ENCODE results near the gene DNAH10. TPM values are rescaled to one million over a fixed set of nuclear protein-coding genes. Genes with fewer than 3 reads are reported as not detected.

Gene DNAH10
- total RNA-seq, 2 donors from 2014 or later = 0.09 to 0.64 TPM

DNA sequence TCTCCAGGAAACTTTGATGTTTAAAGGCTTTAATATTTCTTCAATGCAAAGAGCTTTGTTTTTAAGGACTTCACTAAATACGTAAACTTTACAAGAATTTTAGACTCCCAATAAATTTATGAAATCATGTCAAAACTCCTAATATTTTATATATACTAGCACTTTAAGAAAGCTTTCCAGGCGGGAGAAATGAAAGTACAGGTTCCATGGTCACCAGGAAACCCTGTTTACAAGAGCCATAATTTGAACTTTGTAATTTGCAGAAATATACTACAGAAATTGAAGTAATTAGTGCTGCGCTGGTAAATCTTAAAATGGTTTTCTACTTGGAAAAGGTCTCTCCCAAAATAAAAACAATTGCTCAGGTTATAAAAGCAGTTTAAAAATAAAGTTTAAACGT lies 201.7 kb downstream of the DNAH10 start:
- peaks cover 21% of the 10 kb centered on the region for H3K27me3 ChIP-seq (ENCODE audit: control insufficient read depth, insufficient read depth, low read length, poor library complexity, severe bottlenecking)
- no peak for DNase-seq

DNA sequence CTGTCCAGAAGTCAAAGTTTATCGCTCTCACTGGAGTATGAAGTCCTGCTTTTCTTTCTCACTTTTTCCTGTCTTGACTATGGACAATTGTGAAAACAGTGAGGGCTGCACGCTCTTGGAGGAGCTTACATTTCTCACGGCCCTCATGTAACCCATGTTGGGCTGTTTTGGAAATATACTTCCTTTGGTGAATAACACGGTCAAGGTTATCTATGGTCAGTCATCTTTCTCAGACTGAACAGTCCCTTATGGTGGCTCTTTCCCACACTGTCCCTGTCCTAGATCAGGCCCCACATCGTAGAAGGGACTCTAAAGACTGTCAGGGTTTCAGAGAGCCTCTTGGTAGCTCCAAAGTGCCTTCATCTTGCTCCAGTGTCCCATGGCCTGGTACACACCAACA lies 203.3 kb downstream of the DNAH10 start:
- Histone ChIP-seq H3K27ac (ENCODE audit: low read depth, low read length) (no peak overlapping the region), H3K27me3 (ENCODE audit: control insufficient read depth, insufficient read depth, low read length, poor library complexity, severe bottlenecking) (peaks cover 37% of the 10 kb centered on the region), H3K9ac (ENCODE audit: extremely low read depth, low read length, poor library complexity, severe bottlenecking) (no peak overlapping the region), H3K9me3 (ENCODE audit: control insufficient read depth, low read length) (no peaks in the 10 kb centered on the region), H3K4me1 (ENCODE audit: control insufficient read depth, insufficient read depth, low read length) (no peaks in the 10 kb centered on the region), H3K4me3 (ENCODE audit: low read length) (no peak overlapping the region), H3K36me3 (ENCODE audit: control insufficient read depth, insufficient read depth, low read length) (peaks cover 27% of the 10 kb centered on the region)
- Mint-ChIP-seq H3K36me3 (ENCODE audit: low read depth) (peaks cover 37% of the 10 kb centered on the region), H3K4me3 (no peak overlapping the region), H3K27me3 (ENCODE audit: insufficient read depth) (peaks cover 93% of the 10 kb centered on the region), H3K9me3 (no peaks in the 10 kb centered on the region), H3K4me1 (peaks cover 12% of the 10 kb centered on the region), H3K27ac (no peak overlapping the region)
- no peak for DNase-seq
- WGBS, 2 experiments (ENCODE audit: insufficient coverage in 1 of 2, insufficient read length in 1 of 2) = 71 to 73% methylated on average over 4 to 5 of the region's 5 CpGs
- TF ChIP-seq, protein P1, sequence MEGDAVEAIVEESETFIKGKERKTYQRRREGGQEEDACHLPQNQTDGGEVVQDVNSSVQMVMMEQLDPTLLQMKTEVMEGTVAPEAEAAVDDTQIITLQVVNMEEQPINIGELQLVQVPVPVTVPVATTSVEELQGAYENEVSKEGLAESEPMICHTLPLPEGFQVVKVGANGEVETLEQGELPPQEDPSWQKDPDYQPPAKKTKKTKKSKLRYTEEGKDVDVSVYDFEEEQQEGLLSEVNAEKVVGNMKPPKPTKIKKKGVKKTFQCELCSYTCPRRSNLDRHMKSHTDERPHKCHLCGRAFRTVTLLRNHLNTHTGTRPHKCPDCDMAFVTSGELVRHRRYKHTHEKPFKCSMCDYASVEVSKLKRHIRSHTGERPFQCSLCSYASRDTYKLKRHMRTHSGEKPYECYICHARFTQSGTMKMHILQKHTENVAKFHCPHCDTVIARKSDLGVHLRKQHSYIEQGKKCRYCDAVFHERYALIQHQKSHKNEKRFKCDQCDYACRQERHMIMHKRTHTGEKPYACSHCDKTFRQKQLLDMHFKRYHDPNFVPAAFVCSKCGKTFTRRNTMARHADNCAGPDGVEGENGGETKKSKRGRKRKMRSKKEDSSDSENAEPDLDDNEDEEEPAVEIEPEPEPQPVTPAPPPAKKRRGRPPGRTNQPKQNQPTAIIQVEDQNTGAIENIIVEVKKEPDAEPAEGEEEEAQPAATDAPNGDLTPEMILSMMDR (conservative IDR thresholded peaks at IDR 0.05) = no peak

More for the DNA sequence above, 201.7 kb downstream of the DNAH10 start:
- H3K27ac Mint-ChIP-seq = no peak overlapping the region
- H3K4me1 ChIP-seq (ENCODE audit: control insufficient read depth, insufficient read depth, low read length) = no peaks in the 10 kb centered on the region
- TF ChIP-seq, protein P1 (conservative IDR thresholded peaks at IDR 0.05) = no peak
- peaks cover 7% of the 10 kb centered on the region for H3K4me1 Mint-ChIP-seq
- no peaks in the 10 kb centered on the region for H3K9me3 ChIP-seq (ENCODE audit: control insufficient read depth, low read length)
- H3K4me3 ChIP-seq (ENCODE audit: low read length) = no peak overlapping the region
- no peak overlapping the region for H3K27ac ChIP-seq (ENCODE audit: low read depth, low read length)
- WGBS, 2 experiments (ENCODE audit: insufficient coverage in 1 of 2, insufficient read length in 1 of 2) = 100% methylated on average over 2 to 4 of the region's 4 CpGs
- no peak overlapping the region for H3K9ac ChIP-seq (ENCODE audit: extremely low read depth, low read length, poor library complexity, severe bottlenecking)
- no peaks in the 10 kb centered on the region for H3K9me3 Mint-ChIP-seq
- H3K27me3 Mint-ChIP-seq (ENCODE audit: insufficient read depth) = peaks cover 88% of the 10 kb centered on the region
- H3K4me3 Mint-ChIP-seq = no peak overlapping the region
- peaks cover 30% of the 10 kb centered on the region for H3K36me3 Mint-ChIP-seq (ENCODE audit: low read depth)
- H3K36me3 ChIP-seq (ENCODE audit: control insufficient read depth, insufficient read depth, low read length) = peaks cover 27% of the 10 kb centered on the region

DNA sequence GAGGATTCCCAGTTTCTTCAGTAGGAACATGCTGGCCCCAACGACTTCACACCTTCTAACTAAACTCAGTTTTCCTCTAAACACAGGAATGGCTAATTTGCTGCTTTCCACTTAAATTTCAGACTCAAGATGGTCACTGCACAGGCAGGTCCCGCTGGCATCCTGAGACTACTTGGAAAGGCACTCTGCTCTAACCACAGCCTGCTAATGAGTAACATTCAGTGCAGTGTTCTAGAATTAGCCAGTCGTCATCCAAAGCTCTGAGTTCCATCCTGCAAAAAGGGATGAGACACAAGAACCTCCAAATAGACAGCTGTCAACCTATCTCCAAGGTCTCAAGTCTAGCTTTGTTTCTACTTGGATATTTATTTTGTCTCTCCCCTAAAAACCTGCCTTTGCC lies 204.5 kb downstream of the DNAH10 start:
- no peak overlapping the region for H3K27ac ChIP-seq (ENCODE audit: low read depth, low read length)
- H3K27ac Mint-ChIP-seq = no peak overlapping the region
- peaks cover 45% of the 10 kb centered on the region for H3K27me3 ChIP-seq (ENCODE audit: control insufficient read depth, insufficient read depth, low read length, poor library complexity, severe bottlenecking)
- H3K4me1 ChIP-seq (ENCODE audit: control insufficient read depth, insufficient read depth, low read length) = no peaks in the 10 kb centered on the region
- no peak overlapping the region for H3K4me3 ChIP-seq (ENCODE audit: low read length)
- H3K36me3 ChIP-seq (ENCODE audit: control insufficient read depth, insufficient read depth, low read length) = peaks cover 27% of the 10 kb centered on the region
- no peak for DNase-seq
- no peaks in the 10 kb centered on the region for H3K9me3 Mint-ChIP-seq
- WGBS, 2 experiments (ENCODE audit: insufficient coverage in 1 of 2, insufficient read length in 1 of 2) = 82 to 89% methylated on average over 2 to 3 of the region's 3 CpGs
- peaks cover 18% of the 10 kb centered on the region for H3K4me1 Mint-ChIP-seq
- TF ChIP-seq, protein P1 (conservative IDR thresholded peaks at IDR 0.05) = no peak
- no peak overlapping the region for H3K9ac ChIP-seq (ENCODE audit: extremely low read depth, low read length, poor library complexity, severe bottlenecking)
- no peaks in the 10 kb centered on the region for H3K9me3 ChIP-seq (ENCODE audit: control insufficient read depth, low read length)
- peaks cover 39% of the 10 kb centered on the region for H3K36me3 Mint-ChIP-seq (ENCODE audit: low read depth)
- H3K4me3 Mint-ChIP-seq = no peak overlapping the region
- peaks cover 93% of the 10 kb centered on the region for H3K27me3 Mint-ChIP-seq (ENCODE audit: insufficient read depth)
